Measurements from ENCODE around the gene SLC6A15.

SLC6A15 gene

DNA sequence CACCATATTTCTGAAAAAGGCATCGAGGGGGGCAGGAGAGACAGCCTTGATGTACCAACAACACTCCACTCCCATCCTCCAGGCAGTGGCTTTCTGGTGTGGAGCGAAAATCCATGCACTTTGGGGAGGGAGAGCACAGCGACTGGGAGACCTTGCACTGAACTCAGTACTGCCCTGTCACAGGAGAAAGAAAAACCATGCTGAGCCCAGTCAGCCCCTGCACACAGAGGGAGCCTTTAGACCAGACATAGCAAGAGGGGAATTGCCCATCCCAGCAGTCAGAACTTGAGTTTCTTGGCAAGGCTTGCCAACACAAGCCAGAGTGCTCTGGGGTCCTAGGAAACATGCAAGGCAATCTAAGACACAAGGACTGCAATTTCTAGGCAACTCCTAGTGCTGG lies 24.8 kb upstream of the SLC6A15 start:
- TF ChIP-seq, protein P1, sequence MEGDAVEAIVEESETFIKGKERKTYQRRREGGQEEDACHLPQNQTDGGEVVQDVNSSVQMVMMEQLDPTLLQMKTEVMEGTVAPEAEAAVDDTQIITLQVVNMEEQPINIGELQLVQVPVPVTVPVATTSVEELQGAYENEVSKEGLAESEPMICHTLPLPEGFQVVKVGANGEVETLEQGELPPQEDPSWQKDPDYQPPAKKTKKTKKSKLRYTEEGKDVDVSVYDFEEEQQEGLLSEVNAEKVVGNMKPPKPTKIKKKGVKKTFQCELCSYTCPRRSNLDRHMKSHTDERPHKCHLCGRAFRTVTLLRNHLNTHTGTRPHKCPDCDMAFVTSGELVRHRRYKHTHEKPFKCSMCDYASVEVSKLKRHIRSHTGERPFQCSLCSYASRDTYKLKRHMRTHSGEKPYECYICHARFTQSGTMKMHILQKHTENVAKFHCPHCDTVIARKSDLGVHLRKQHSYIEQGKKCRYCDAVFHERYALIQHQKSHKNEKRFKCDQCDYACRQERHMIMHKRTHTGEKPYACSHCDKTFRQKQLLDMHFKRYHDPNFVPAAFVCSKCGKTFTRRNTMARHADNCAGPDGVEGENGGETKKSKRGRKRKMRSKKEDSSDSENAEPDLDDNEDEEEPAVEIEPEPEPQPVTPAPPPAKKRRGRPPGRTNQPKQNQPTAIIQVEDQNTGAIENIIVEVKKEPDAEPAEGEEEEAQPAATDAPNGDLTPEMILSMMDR (IDR thresholded peaks at IDR 0.05; ENCODE audit: low read depth, low read length, missing control alignments): no peak
- H3K4me3 ChIP-seq (ENCODE audit: low read depth, low read length): no peak overlapping the region
- DNase-seq (ENCODE audit: low read depth): no peak
- in situ Hi-C loops (cut with HindIII; ENCODE audit: low sequenced_read_pairs): no loop called here

DNA sequence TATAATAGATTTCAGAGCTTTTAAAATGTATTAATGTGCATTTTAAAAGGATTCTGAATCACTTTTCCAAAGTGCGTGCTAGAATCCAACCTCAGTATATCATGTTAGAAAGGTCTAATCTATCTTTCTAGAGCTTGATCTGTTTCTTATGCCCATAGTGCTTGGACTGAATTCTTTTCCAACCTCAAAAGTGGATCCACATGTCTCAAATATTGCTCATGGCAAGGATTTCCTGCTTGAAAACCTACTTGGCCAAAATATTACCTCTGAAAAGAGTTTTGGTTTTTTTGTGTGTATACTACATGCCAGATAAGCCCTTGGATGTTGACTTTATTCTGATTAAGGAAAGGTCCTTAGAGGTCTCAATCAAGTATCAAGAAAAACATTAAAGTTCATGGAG lies 16.9 kb upstream of the SLC6A15 start:
- in situ Hi-C loops (cut with HindIII; ENCODE audit: low sequenced_read_pairs): no loop called here
- DNase-seq (ENCODE audit: low read depth): no peak
- H3K4me3 ChIP-seq (ENCODE audit: low read depth, low read length): no peak overlapping the region
- TF ChIP-seq, protein P1 (IDR thresholded peaks at IDR 0.05; ENCODE audit: low read depth, low read length, missing control alignments): no peak

DNA sequence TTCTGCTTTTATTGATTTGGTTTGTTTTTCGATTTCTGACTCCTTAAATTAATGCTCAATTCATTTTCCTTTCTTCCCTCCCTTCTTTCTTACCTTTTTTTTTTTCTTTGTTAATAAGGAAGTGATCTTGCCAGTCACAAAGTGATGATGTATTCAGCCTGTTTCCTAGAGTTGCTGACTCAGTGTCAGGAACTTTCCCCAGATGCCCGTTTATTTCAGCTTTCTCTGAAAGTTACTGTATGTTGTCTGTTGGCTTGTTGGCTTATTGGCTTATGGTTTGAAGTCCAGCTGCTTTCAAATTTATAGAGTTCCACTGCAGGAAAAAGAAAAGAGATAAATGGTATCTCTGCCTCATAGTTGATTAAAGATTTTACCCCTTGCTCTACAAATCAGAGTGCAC lies 12.4 kb upstream of the SLC6A15 start:
- in situ Hi-C loops (cut with HindIII; ENCODE audit: low sequenced_read_pairs): no loop called here
- TF ChIP-seq, protein P1 (IDR thresholded peaks at IDR 0.05; ENCODE audit: low read depth, low read length, missing control alignments): no peak
- no peak for DNase-seq (ENCODE audit: low read depth)
- H3K4me3 ChIP-seq (ENCODE audit: low read depth, low read length): no peak overlapping the region

DNA sequence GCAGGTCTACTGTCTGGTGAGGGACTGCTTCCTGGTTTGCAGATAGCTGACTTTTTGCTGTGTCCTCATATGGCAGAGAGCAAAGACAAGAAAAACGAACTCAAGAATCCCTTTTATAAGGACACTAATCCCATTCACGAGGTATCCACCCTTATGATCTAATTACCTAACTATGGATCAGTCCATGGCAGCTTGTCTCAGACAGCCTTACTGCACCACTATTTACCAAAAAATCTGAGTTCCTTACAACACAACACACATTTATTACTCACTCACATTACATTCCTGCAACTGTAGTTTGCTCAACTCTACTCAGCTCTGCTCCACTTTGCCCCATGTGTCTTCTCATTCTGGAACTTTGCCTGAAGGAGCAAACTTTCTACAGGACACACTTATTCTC lies 10.1 kb upstream of the SLC6A15 start:
- no peak for DNase-seq (ENCODE audit: low read depth)
- TF ChIP-seq, protein P1 (IDR thresholded peaks at IDR 0.05; ENCODE audit: low read depth, low read length, missing control alignments): no peak
- in situ Hi-C loops (cut with HindIII; ENCODE audit: low sequenced_read_pairs): no loop called here
- no peak overlapping the region for H3K4me3 ChIP-seq (ENCODE audit: low read depth, low read length)

DNA sequence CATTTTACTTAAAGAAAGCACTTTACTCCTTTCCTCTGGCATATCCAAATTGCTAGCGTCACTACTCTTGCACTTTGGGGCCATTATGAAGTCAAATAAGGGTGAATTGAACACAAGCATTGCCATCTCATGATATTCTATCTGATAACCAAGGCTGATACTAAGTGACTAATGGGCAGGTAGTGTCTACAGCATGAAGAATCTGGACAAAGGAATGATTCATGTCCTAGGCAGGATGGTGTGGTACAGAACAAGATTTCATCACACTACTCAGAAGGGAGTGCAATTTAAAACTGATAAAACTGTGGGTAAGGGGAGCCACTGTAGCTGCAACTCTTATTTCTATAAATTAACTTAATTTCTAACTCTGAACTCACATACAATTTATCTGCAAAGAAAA lies 7.7 kb upstream of the SLC6A15 start:
- DNase-seq (ENCODE audit: low read depth): no peak
- H3K4me3 ChIP-seq (ENCODE audit: low read depth, low read length): no peak overlapping the region
- TF ChIP-seq, protein P1 (IDR thresholded peaks at IDR 0.05; ENCODE audit: low read depth, low read length, missing control alignments): no peak
- in situ Hi-C loops (cut with HindIII; ENCODE audit: low sequenced_read_pairs): no loop called here

DNA sequence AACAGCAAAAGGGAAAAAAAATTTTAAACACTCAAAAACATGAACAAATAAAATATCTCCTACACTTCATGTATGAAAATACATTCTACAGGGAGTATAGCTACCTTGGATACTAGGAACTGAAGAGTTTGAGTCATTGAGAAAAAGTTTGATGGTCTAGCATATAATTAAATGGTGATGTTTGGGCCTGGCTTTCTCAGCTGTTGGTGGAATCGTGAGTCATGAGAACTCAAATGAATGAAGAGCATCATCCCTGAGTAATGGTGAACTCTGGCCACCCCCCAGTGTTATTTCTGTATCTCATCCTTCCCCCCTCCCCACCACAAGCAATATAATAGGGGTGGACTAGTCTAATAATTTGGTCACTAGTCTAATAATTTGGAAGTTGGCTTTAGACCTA lies 6.7 kb upstream of the SLC6A15 start:
- TF ChIP-seq, protein P1 (IDR thresholded peaks at IDR 0.05; ENCODE audit: low read depth, low read length, missing control alignments): no peak
- in situ Hi-C loops (cut with HindIII; ENCODE audit: low sequenced_read_pairs): no loop called here
- no peak overlapping the region for H3K4me3 ChIP-seq (ENCODE audit: low read depth, low read length)
- DNase-seq (ENCODE audit: low read depth): no peak

DNA sequence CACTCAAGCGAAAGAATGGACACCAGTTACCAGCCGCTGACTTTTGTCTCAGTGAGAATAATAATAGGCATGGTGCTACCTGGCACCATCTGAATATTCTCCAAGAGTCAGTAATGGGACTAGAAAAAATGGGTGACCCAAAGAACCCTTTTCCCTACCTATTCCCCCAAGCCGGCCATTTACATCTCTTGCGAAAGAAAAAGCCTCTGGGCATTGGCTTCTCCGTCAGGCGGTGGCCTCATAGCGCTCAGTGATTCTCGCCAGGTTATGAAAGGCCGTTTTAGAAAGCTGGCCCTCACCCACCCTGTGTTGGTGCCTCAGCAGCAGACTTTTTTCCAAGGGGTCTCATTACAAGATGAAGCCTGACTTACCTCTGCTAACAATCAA lies 523 bp upstream of the SLC6A15 start:
- TF ChIP-seq, protein P1 (IDR thresholded peaks at IDR 0.05; ENCODE audit: low read depth, low read length, missing control alignments): no peak
- H3K4me3 ChIP-seq (ENCODE audit: low read depth, low read length): peak overlapping the region; percentile 68
- DNase-seq (ENCODE audit: low read depth): no peak
- in situ Hi-C loops (cut with HindIII; ENCODE audit: low sequenced_read_pairs): no loop called here
